Measurements from ENCODE around the gene CMSS1. TPM values are rescaled to one million over a fixed set of nuclear protein-coding genes. Genes with fewer than 3 reads are reported as not detected.

CMSS1 gene
- 61.8 and 63.7 TPM in 2 replicates for total RNA-seq (2014; rRNA removed; shearing (Covaris generic))

DNA sequence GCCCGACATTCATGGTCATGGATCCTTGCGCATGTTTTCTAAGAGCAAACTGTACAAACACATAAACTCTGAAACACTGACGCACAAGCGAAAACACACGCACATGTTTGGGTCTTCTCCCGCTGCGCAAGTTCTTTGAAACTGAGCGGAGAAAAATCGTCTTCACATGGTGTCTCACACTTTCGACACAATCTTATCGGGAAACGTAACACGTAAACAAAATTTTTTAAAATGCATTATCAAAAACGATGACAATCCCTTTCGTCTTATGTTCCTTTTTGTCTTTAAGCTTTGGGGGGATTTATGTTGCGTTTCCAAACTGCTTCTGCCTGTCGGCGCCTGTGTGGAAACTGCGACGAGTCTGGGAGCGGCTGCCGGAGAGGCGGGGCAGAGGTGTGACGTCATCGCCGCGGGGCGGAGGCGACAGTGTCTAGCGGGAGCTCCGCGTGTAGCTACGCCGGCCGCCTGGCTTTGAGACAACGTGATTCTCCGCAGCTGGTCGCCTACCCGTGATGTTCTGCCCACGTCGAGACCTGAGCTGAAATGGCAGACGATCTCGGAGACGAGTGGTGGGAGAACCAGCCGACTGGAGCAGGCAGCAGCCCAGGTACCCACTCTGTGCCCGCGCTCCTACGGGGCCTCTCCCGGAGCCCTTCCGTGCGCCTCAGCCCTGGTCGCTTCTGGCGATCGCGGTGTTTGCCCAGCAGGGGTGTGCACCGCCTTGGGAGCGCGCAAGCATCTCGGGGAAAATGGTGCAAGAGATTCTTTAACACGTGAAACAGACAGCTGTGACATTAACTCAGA lies at the start of gene CMSS1:
CMSS1 (plus strand) TSS at position 426 of the 804 bp plus-strand sequence.
- peak; percentile 92 for DNase-seq (ENCODE audit: low read depth)

DNA sequence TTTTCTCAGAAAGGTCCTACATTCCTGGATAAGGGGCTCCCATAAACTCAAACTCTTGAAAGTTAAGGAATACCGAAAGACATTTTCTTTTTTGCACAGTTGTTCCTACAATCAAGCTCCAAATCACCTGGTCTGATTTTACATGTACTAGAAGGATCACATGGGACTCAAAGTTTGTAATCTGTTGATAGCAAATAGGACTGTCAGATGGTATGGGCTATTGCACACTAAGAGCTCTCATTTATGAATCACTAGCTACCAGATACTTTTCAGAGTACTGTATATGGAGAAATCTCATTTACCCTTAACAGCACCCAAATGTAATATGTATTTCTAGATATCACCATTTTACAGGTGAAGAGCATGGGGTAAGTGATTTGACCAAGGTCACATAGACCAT lies 49.5 kb upstream of the CMSS1 start:
- DNase-seq (ENCODE audit: low read depth) = no peak

DNA sequence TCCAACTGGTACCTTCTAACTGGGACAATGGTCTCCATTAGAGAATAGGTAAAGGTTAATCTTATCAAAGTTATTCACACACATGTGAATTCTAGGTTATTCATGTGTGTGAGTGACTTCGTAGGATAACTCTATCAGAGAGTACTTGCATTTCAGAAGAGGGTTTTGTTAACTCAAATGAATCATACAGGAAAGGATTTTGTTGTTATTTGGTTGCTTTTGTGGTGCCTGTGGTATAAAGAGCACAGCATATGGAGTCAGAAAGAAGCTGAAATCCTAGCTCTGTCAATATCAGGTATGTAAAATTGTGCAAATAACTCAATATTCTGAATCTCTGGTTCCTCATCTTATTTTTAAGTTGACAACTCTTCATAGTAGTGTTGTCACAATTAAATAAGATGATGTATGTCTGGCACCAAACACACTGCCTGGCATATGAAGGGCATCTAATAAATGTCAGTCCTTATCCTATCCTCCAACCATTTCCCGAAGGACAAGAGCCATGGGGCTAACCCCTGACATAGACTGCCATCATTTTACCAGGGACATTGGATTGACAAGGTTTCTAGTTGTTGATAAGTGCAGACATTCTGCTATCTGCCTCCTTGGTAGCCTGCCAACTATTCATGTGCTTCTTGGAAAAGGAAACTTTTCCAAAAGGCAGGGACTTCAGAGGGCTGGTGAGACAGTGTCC lies 48.7 kb upstream of the CMSS1 start:
- no peak for DNase-seq (ENCODE audit: low read depth)

DNA sequence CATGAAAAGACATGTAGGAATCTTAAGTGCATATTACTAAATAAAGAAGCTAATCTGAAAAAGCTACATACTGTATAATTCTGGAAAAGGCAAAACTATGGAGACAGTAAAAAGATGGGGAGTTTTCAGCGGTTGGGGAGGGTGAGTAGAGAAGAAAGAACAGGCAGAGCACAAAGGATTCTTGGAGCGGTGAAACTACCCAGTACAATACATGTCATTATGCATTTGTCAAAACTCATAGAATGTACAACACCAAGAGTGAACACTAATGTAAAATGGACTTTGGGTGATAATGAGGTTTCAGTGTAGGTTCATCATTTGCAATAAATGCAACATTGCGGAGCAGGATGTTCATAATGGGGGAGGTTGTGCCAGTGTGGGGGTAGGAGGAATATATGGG lies 45.5 kb upstream of the CMSS1 start:
- no peak for DNase-seq (ENCODE audit: low read depth)

DNA sequence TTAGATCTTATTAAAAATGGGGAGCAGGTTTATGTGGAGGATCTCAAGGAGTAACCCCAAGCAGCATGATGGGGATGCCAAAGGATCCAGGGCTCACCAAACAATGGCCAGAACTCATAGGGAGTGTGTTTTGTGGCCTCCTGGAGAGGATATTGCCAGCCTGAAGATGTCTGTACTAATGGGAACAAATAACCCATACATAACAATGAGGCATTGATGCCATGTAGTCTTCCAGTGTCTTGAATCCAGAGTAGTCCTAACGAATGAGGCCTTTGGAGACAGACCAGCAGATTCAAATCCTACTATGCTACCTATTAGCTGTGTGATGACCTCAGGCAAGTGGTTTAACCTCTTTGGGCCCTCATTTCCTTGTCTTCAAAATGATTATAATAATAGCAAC lies 45.0 kb upstream of the CMSS1 start:
- DNase-seq (ENCODE audit: low read depth) = no peak

DNA sequence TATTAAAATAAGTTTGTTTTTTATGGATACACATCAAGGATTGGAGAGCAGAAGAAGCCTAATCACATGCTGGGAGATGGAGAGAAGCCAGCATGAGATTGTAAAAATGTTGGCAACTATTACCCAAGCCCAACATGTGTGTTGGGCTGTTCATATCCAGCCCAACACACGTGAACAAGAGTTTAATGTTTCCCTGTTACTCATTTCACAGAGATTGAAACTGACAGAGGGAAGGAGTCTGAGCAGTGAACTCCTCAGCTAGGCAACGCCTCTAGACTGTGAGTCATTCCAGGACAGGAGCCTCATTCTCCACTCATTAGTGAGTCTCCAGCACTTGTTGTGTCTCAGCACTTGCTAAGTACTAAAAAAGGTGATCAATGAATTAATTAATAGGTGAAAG lies 43.2 kb upstream of the CMSS1 start:
- DNase-seq (ENCODE audit: low read depth) = peak; percentile 78

DNA sequence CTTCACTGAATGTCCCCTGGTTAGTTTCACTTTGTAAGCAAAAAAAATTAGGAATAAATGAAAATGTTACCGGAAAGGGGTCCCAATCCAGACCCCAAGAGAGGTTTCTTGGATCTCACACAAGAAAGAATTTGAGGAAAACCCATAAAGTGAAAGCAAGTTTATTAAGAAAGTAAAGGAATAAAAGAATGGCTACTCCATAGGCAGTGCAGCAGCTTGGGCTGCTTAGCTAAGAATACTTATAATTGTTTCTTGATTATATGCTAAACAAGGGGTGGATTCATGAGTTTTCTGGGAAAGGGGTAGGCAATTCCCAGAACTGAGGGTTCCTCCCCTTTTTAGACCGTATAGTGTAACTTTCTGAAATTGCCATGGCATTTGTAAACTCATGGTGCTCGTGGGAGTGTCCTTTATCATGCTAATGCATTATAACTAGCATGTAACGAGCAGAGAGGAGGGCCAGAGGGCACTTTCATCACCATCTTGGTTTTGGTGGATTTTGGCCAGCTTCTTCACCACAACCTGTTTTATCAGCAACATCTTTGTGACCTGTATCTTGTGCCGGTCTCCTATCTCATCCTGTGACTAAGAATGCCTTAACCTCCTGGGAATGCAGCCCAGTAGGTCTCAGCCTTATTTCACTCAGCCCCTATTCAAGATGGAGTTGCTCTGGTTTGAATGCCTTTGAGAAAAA lies 41.0 kb upstream of the CMSS1 start:
- peak; percentile 96 for DNase-seq (ENCODE audit: low read depth)

DNA sequence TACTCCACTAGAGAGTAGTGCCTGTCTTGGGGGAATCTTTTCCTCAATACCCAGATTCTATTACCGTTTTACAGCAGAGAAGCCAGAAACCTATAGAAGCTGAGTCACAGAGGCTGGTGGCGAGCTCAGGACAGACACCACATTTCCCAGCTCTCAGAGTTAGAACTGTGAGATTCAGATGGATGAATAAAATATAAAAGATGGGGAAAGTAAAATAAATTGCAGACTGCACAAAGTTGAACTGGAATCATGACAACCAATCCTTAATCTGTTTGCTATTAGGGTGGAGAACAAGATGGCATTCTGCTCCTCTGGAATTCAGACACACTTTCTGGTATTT lies 40.5 kb upstream of the CMSS1 start:
- DNase-seq (ENCODE audit: low read depth) = no peak

DNA sequence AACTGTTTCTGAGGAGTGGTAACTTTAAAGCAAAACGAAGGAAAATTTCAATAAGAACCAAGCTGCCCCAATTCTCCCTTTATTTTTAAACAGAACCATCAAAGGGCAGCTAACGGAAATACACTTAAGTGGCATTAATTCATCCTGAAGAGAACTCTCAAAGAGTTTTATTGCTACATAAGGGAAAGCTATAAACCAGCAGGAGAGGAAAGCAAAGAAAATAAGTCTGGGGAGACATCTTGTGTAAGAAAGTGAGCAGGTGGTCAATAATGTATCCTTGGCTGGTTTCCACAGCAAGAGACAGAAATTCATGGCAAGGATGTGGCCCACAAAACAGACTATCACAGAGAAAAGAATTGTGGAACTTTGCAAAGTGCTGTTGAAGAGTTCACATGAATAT lies 40.0 kb upstream of the CMSS1 start:
- DNase-seq (ENCODE audit: low read depth) = no peak

DNA sequence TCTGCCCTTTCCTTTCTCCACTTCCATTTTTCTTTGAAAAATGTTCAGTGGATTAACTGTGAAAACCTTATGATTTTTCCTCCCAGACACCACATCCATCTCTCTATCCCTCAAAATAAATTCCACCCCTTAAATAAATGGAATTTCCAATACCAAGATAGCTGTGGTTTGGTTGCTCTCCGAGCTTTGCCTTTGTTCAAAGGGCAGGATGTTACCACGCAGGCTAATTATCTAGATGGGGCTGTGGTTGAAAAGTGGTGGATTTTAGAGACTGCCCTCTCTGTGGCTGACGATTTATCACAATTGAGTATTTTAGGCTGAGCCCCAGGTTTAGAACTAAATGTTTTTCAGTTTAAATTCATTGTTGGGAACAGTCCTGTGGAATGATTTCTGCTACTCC lies 36.9 kb upstream of the CMSS1 start:
- peak; percentile 90 for DNase-seq (ENCODE audit: low read depth)

DNA sequence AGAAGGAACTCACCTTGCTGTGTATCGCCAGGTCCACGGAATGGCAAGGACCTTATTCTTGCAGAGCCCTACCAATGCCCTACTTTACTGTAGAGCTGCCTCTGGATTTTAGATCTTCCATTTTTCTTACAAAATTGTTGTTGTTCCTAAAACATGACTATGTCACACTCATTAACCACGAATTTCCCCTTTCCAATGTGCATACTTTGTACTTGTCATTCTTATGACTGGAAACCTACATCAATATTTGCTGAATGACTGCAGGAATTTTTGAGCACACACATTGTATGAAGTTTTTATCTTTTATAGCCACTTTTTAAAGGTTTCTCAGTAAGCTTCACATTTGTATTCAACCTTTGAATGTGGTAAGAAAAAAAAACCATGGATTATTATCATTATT lies 35.9 kb upstream of the CMSS1 start:
- DNase-seq (ENCODE audit: low read depth) = peak; percentile 21

DNA sequence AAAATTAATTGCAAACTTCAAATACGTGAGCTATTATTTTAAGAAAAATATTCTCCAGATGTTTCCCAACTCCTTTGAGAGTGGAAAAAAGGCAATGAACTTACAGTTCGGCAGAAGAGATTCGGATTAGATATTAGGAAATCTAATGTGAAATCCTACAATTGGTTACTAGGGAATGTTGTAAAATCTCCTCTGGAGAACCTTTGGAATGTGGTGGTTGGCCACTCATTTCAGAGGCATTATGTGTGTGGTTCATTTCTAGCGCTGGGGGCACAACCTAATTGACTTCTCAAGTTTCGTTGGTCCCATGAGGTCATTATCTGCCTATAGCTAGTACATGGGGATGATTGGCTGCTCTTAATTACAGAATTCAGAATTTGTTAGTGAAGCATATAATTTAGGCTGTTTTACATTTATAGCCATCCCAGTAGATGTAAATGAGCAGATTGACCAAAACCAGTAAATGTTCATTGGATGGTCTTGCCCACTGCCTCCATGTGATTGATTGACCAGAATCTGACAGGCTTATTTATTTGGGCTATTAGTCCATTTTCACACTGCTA lies 34.6 kb upstream of the CMSS1 start:
- peak; percentile 95 for DNase-seq (ENCODE audit: low read depth)

DNA sequence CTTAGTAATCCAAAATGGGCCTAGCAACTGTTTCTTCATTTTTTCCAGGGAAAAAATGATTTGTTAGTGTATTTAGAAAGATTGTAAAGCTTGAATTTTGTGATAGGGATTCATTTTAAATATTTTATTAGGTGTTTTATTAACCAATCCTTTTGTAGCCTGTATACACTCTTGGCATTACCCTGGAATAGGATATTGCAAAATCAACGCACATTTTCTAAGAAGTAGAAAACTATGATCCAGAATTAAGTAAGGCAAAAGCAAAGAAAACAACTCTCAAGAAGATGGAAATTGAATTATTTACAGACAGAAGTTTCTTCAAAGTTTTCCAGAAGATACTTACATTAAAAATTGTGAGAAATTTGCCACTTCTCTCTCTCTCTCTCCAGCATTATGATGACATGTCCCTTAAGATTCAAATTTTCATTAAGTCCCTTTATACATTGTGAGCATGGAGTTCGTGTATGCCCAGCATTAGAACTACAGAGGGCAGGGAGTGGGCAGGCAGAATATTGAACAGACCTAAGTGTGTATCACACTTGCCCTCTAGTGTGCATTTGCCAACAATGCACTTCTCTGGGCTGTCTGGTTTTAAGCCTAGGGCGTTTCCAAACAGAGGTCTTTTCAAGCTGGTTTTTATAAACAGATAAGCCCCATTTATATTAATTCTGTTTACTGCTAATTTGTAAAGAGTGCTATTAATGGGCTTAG lies 28.5 kb upstream of the CMSS1 start:
- DNase-seq (ENCODE audit: low read depth) = peak; percentile 70

DNA sequence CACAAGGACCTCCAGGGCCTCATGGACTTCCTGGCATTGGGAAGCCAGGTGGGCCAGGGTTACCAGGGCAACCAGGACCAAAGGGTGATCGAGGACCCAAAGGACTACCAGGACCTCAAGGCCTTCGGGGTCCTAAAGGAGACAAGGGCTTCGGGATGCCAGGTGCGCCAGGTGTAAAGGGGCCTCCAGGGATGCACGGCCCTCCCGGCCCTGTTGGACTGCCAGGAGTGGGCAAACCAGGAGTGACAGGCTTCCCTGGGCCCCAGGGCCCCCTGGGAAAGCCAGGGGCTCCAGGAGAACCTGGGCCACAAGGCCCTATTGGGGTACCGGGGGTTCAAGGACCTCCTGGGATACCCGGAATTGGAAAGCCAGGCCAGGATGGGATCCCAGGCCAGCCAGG lies 23.2 kb upstream of the CMSS1 start:
- no peak for DNase-seq (ENCODE audit: low read depth)

DNA sequence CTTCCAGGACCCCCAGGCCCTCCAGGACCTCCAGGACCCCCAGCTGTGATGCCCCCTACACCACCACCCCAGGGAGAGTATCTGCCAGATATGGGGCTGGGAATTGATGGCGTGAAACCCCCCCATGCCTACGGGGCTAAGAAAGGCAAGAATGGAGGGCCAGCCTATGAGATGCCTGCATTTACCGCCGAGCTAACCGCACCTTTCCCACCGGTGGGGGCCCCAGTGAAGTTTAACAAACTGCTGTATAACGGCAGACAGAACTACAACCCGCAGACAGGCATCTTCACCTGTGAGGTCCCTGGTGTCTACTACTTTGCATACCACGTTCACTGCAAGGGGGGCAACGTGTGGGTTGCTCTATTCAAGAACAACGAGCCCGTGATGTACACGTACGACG lies 22.1 kb upstream of the CMSS1 start:
- no peak for DNase-seq (ENCODE audit: low read depth)

DNA sequence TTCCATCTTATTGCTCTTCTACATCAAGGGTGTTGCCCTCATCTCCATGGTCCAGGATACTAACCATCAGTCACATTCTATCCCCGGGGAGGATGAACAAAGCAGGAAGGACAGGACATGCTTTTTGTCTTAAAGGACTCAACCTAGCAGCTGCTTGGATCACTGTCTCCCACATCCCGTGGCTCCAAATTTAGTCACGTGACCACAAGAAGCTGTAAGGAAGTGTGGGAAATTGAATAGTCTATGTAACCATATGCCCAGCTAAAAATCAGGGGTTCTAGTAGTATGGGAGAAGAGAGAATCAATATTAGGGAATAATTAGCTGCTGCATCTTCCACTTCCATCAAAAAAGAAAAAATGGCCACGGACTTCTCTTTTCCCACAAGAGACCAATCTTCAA lies 18.2 kb upstream of the CMSS1 start:
- DNase-seq (ENCODE audit: low read depth) = no peak

DNA sequence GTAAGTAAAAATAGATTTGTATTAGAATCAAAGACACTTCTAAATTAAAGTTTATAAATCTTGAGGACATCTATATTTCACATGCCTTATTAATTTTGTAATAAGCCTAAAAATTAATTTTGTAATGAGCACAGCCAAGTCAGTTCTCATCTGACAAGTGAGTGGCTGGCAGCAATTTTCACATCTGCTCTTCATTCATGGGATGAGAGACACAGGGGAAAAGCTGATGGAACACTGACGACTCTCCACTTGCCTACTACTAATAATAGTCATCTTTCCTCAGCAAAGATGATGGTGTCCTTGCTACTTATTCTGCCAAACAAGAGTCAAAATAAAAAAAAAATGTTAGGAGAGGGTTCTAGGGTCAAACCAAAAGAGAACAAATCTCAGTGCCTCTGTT lies 14.4 kb upstream of the CMSS1 start:
- no peak for DNase-seq (ENCODE audit: low read depth)

DNA sequence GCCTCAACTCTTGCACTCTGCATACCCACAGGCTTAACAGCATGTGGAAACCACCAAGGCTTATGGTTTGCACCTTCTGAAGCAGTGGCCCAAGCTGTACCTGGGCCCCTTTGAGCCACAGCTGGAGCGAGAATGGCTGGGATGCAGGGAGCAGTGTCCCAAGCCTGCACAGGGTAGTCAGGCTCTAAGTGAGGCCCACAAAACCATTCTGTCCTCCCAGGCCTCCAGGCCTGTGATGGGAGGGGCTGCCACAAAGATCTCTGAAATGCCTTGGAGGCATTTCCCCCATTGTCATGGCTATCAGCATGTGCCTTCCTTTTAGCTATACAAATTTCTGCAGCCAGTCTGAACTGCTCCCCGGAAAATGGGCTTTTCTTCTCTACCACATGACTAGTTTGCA lies 12.5 kb upstream of the CMSS1 start:
- DNase-seq (ENCODE audit: low read depth) = no peak

DNA sequence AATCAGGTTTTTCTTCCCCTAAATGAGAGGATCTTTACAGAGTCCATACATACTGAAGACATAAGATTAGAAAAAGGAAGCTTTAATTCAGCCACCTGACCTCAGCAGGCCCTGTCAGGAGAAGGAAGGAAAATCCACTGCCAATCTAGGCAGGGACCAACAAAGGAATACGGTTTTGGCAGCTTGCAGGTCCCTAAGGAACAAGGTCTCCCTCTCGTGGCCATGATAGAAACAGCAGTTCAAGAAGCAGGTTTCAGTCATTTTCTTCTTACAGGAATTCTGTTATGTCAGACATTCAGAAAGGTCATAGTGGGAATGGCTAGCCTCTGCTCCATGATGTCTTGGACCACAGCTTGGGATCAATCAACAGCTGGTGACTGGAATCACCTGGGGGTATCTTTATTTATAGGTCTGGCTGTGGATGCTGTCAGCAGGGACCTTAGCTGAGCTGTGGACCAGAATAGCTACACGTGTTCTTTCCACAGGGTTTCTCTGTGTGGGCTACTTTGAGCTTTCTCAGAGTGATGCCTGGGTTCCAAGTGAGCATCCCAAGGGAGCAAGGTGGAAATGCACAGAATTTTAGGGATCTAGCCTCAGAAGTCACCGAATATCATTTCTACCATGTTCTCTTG lies 9.4 kb upstream of the CMSS1 start:
- peak; percentile 75 for DNase-seq (ENCODE audit: low read depth)

DNA sequence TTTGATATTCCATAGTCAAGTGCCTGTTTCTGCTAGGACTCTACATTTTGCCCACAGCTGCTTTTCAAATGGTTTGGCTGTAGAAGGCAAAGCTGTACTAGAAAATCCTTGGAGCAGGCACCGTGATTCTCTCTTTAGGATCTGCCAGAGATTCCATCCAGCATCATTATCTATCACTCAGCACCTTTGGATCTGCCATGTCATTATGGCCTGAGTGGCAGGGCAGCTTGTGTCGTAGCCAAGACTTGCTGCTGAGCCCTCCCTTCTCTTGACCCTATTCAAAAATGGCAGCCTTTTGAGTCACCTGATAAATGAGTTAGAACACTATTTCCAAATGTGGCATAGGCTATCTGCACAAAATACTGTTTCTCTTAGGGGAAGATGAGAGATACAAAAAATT lies 8.1 kb upstream of the CMSS1 start:
- no peak for DNase-seq (ENCODE audit: low read depth)

DNA sequence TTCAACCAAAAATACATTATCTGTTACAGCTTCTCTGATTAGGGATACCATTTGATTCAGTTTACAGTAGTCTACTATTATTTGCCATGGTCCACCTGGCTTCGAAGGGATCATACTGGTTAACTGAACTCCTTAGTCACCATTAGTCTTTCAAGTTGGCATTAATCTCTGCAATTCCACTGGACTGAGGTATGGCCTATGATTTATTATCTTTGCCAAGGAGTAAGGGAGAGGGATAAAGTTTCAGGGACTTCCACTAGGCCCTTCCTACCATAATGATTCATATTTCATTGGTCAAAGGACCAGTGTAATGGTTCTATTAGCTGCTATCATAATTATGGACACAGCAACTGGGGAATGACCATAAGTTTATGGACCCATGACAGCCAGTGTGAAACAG lies 7.3 kb upstream of the CMSS1 start:
- DNase-seq (ENCODE audit: low read depth) = no peak

DNA sequence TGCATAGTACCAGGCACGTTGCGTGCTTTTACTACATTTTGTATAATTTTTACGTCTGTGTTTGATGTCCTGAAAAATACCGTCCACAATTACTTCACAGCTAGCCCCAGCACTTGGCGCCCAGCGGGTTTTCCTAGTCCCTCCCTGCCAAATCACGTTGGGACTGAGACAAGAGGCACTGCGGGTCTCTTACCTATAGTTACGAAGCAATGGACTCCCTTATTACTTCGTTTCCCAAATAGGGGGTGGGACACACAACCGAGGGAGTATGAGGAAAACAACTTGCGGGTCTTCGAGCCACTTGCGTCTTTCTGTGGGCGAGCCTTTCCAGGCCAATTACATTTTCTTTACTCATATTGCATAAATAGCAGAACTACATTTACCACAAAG lies 620 bp upstream of the CMSS1 start:
- peak; percentile 37 for DNase-seq (ENCODE audit: low read depth)
